B cell (primary cell): ENCODE measurements around the gene JAG2.

Experiments used
- CTCF ChIP-seq: fragments of 200-600 bp; IDR thresholded peaks from one replicate; pipeline ENCODE4 v1.8.0; 2022; ENCODE audit warnings: antibody characterized with exemption, mild to moderate bottlenecking
- EZH2 ChIP-seq: IDR thresholded peaks from 2 replicates; pipeline ENCODE4 v1.6.1; 2012; ENCODE audit warnings: borderline replicate concordance, low read depth, mild to moderate bottlenecking, moderate library complexity, low read length; ENCODE audit not compliant: insufficient read depth, poor library complexity, severe bottlenecking

- no peak for TF ChIP-seq EZH2
- TF ChIP-seq CTCF, result no peak
Observed at GRCh38 chr14:105116451-105117256, 51.9 kb downstream of the JAG2 start.
